ENCODE data around the gene LIAS.
"Not testable (repeated sequence)": the region's sequence is repeated elsewhere in the genome, so short reads cannot be mapped to it uniquely, and the experiment has no call there.

The LIAS gene

GRCh38 chr4:39502019-39502663, 43.3 kb downstream of the LIAS start:
- no peak for DNase-seq

GRCh38 chr4:39502664-39503035, 43.8 kb downstream of the LIAS start:
- not testable (repeated sequence) for DNase-seq

GRCh38 chr4:39504538-39504937, 45.7 kb downstream of the LIAS start:
- no peak for DNase-seq

- no peak for DNase-seq
Observed at GRCh38 chr4:39505581-39505980, 46.7 kb downstream of the LIAS start.

- no peak for DNase-seq
Observed at GRCh38 chr4:39510348-39510929, 51.6 kb downstream of the LIAS start.

- DNase-seq: not testable (repeated sequence)
Observed at GRCh38 chr4:39514266-39514665, 55.4 kb downstream of the LIAS start.

GRCh38 chr4:39514888-39515401, 56.1 kb downstream of the LIAS start:
- no peak for DNase-seq

- DNase-seq: not testable (repeated sequence)
Observed at GRCh38 chr4:39515669-39516401, 57.0 kb downstream of the LIAS start.

- DNase-seq: no peak
Observed at GRCh38 chr4:39516407-39516966, 57.6 kb downstream of the LIAS start.

GRCh38 chr4:39518484-39518883, 59.6 kb downstream of the LIAS start:
- no peak for DNase-seq

GRCh38 chr4:39521253-39521919, 62.5 kb downstream of the LIAS start:
- DNase-seq: no peak

- no peak for DNase-seq
Observed at GRCh38 chr4:39522068-39522467, 63.2 kb downstream of the LIAS start.

GRCh38 chr4:39524161-39524957, 65.5 kb downstream of the LIAS start:
- no peak for DNase-seq

GRCh38 chr4:39525822-39526690, 67.2 kb downstream of the LIAS start:
- no peak for DNase-seq

- DNase-seq: no peak
Observed at GRCh38 chr4:39526765-39527295, 68.0 kb downstream of the LIAS start.

- DNase-seq: peak; percentile 93
Observed at GRCh38 chr4:39527296-39528060, 68.6 kb downstream of the LIAS start, which contains the start of gene UGDH. TSS of gene UGDH (minus strand) at chr4:39527439. CDS start at chr4:39521512, 5,927 bp downstream.

GRCh38 chr4:39528061-39528465, 69.2 kb downstream of the LIAS start:
- no peak for DNase-seq

All from activated T-cell treated with anti-CD3 and anti-CD28 coated beads, Interleukin-2, amount 50 U/mL, for 1 hour (primary cell).